ENCODE data around the gene MRPS11. TPM values are rescaled to one million over a fixed set of nuclear protein-coding genes. Genes with fewer than 3 reads are reported as not detected.
"Not testable (repeated sequence)": the region's sequence is repeated elsewhere in the genome, so short reads cannot be mapped to it uniquely, and the experiment has no call there.

The MRPS11 gene
- total RNA-seq, 5 donors from 2014 or later (not counting 1 experiment from before 2014, with no cell fraction given): 16.7 to 33.0 (median 27.4) TPM

DNA sequence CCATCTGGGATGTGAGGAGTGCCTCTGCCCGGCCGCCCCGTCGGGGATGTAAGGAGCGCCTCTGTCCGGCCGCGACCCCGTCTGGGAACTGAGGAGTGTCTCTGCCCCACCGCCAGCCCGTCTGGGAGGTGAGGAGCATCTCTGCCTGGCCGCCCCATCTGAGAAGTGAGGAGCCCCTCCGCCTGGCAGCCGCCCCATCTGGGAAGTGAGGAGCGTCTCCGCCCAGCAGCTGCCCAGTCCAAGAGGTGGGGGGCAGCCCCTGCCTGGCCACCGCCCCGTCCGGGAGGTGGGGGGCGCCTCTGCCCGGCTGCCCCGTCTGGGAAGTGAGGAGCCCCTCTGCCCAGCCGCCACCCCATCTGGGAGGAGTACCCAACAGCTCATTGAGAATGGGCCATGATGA is 56.6 kb downstream of the MRPS11 start:
- H3K27ac ChIP-seq (ENCODE audit: low read length); H3K4me3 ChIP-seq (ENCODE audit: control insufficient read depth in 1 of 2, extremely low read depth in 1 of 2, low read length in 1 of 2); H3K4me3 Mint-ChIP-seq; H3K27ac Mint-ChIP-seq; H3K4me1 ChIP-seq (ENCODE audit: control insufficient read depth in 1 of 2, extremely low read depth in 1 of 2, insufficient read depth in 2 of 2, low read length in 2 of 2); DNase-seq; H3K27me3 ChIP-seq (replicated peaks in 1 of 2; ENCODE audit: control insufficient read depth in 2 of 2, extremely low read depth in 1 of 2, insufficient read depth in 2 of 2, low read length in 1 of 2); H3K9me3 ChIP-seq; POLR2A ChIA-PET; ATAC-seq (replicated peaks in 1 of 4); H3K27me3 Mint-ChIP-seq; CTCF ChIA-PET; H3K9me3 Mint-ChIP-seq: not testable (repeated sequence)
- H3K36me3 ChIP-seq (ENCODE audit: control insufficient read depth in 2 of 2, extremely low read depth in 1 of 2, insufficient read depth in 1 of 2, low read length in 1 of 2): peaks cover 8 to 32% of the 10 kb centered on the region in 2 donors
- 97% methylated on average over 16 of the region's 23 CpGs for WGBS (ENCODE audit: insufficient coverage)
- peaks cover 50% of the 10 kb centered on the region for H3K36me3 Mint-ChIP-seq
- peaks cover under 1 to 13% (median under 1%) of the 10 kb centered on the region in 3 donors for H3K4me1 Mint-ChIP-seq

GRCh38 chr15:88525418-88525817 is 57.9 kb downstream of the MRPS11 start:
- DNase-seq (no peak), ATAC-seq (replicated peaks in 1 of 4) (no peak)
- Mint-ChIP-seq H3K4me1 (peaks cover 1 to 18% (median 7%) of the 10 kb centered on the region in 3 donors), H3K27me3 (no peaks in the 10 kb centered on the region), H3K4me3 (no peak overlapping the region), H3K36me3 (peaks cover 63% of the 10 kb centered on the region), H3K9me3 (no peaks in the 10 kb centered on the region), H3K27ac (no peak overlapping the region)
- no peaks in the 10 kb centered on the region for H3K27me3 ChIP-seq (replicated peaks in 1 of 2; ENCODE audit: control insufficient read depth in 2 of 2, extremely low read depth in 1 of 2, insufficient read depth in 2 of 2, low read length in 1 of 2)
- H3K27ac ChIP-seq (ENCODE audit: low read length): no peak overlapping the region
- CTCF ChIA-PET: interaction anchor here in 1 of 2 donors (0.7 kb wide), 1 partner anchor 71 kb away, joined by 3 read pairs; no protein-coding TSS in a partner anchor
- POLR2A ChIA-PET: interaction anchor here in 1 of 2 donors (0.8 kb wide), 1 partner anchor 103 kb away, joined by 3 read pairs; no protein-coding TSS in a partner anchor
- no peaks in the 10 kb centered on the region for H3K4me1 ChIP-seq (ENCODE audit: control insufficient read depth in 1 of 2, extremely low read depth in 1 of 2, insufficient read depth in 2 of 2, low read length in 2 of 2)
- no peak overlapping the region for H3K4me3 ChIP-seq (ENCODE audit: control insufficient read depth in 1 of 2, extremely low read depth in 1 of 2, low read length in 1 of 2)
- peaks cover 8 to 45% of the 10 kb centered on the region in 2 donors for H3K36me3 ChIP-seq (ENCODE audit: control insufficient read depth in 2 of 2, extremely low read depth in 1 of 2, insufficient read depth in 1 of 2, low read length in 1 of 2)
- H3K9me3 ChIP-seq: no peaks in the 10 kb centered on the region

GRCh38 chr15:88526247-88526879 is 58.9 kb downstream of the MRPS11 start:
- no peak overlapping the region for H3K27ac Mint-ChIP-seq
- ChIA-PET POLR2A (no interaction called here), CTCF (no interaction called here)
- peaks cover 72% of the 10 kb centered on the region for H3K36me3 Mint-ChIP-seq
- peaks cover 14 to 54% of the 10 kb centered on the region in 2 donors for H3K36me3 ChIP-seq (ENCODE audit: control insufficient read depth in 2 of 2, extremely low read depth in 1 of 2, insufficient read depth in 1 of 2, low read length in 1 of 2)
- H3K27me3 Mint-ChIP-seq: no peaks in the 10 kb centered on the region
- no peak overlapping the region for H3K4me3 ChIP-seq (ENCODE audit: control insufficient read depth in 1 of 2, extremely low read depth in 1 of 2, low read length in 1 of 2)
- H3K27ac ChIP-seq (ENCODE audit: low read length): no peak overlapping the region
- peaks cover 1 to 18% (median 7%) of the 10 kb centered on the region in 3 donors for H3K4me1 Mint-ChIP-seq
- H3K27me3 ChIP-seq (replicated peaks in 1 of 2; ENCODE audit: control insufficient read depth in 2 of 2, extremely low read depth in 1 of 2, insufficient read depth in 2 of 2, low read length in 1 of 2): no peaks in the 10 kb centered on the region
- no peaks in the 10 kb centered on the region for H3K4me1 ChIP-seq (ENCODE audit: control insufficient read depth in 1 of 2, extremely low read depth in 1 of 2, insufficient read depth in 2 of 2, low read length in 2 of 2)
- H3K9me3 ChIP-seq: no peaks in the 10 kb centered on the region
- no peak for ATAC-seq (replicated peaks in 1 of 4)
- H3K4me3 Mint-ChIP-seq: no peak overlapping the region
- DNase-seq: no peak
- no peaks in the 10 kb centered on the region for H3K9me3 Mint-ChIP-seq

- H3K4me1 Mint-ChIP-seq: peaks cover 1 to 18% (median 7%) of the 10 kb centered on the region in 3 donors
- ChIA-PET POLR2A (no interaction called here), CTCF (no interaction called here)
- H3K27ac Mint-ChIP-seq: no peak overlapping the region
- ATAC-seq (replicated peaks in 1 of 4): no peak
- no CpG with 5 or more reads among the region's 1 CpG for WGBS (ENCODE audit: insufficient coverage)
- Histone ChIP-seq H3K27me3 (replicated peaks in 1 of 2; ENCODE audit: control insufficient read depth in 2 of 2, extremely low read depth in 1 of 2, insufficient read depth in 2 of 2, low read length in 1 of 2) (no peaks in the 10 kb centered on the region), H3K4me1 (ENCODE audit: control insufficient read depth in 1 of 2, extremely low read depth in 1 of 2, insufficient read depth in 2 of 2, low read length in 2 of 2) (no peaks in the 10 kb centered on the region), H3K27ac (ENCODE audit: low read length) (no peak overlapping the region), H3K9me3 (no peaks in the 10 kb centered on the region), H3K36me3 (ENCODE audit: control insufficient read depth in 2 of 2, extremely low read depth in 1 of 2, insufficient read depth in 1 of 2, low read length in 1 of 2) (peaks cover 13 to 55% of the 10 kb centered on the region in 2 donors), H3K4me3 (ENCODE audit: control insufficient read depth in 1 of 2, extremely low read depth in 1 of 2, low read length in 1 of 2) (no peak overlapping the region)
- H3K27me3 Mint-ChIP-seq: no peaks in the 10 kb centered on the region
- peaks cover 78% of the 10 kb centered on the region for H3K36me3 Mint-ChIP-seq
- H3K4me3 Mint-ChIP-seq: no peak overlapping the region
- peaks cover 0 to 7% (median 1%) of the 10 kb centered on the region in 3 donors for H3K9me3 Mint-ChIP-seq
- DNase-seq: no peak
Measured at GRCh38 chr15:88529021-88529630, 61.6 kb downstream of the MRPS11 start.

Other genes starting within 250 kb of the MRPS11 start
- gene NTRK3, start 211.0 kb upstream of the MRPS11 start, total RNA-seq: not detected
- 10 to 100 TPM; 12.0 to 26.4 (median 21.0) TPM for gene MRPL46, start 320 bp upstream of the MRPS11 start, total RNA-seq
- 1 to 10 TPM; 4.1 to 9.4 (median 6.4) TPM for gene DET1, start 79.0 kb downstream of the MRPS11 start, total RNA-seq
- 10 to 100 TPM; 31.1 to 69.2 (median 51.5) TPM for gene AEN, start 153.6 kb downstream of the MRPS11 start, total RNA-seq
- gene ISG20, start 171.3 kb downstream of the MRPS11 start, total RNA-seq: 100 to 1,000 TPM; 141 to 206 (median 153) TPM